Hepatocyte (in vitro differentiated cells): ENCODE measurements around the gene DUSP8.
"Not testable (repeated sequence)": the region's sequence is repeated elsewhere in the genome, so short reads cannot be mapped to it uniquely, and the experiment has no call there.

Source experiments
- CTCF ChIP-seq: fragments of 200-600 bp; sonication (generic); IDR thresholded peaks from 2 replicates; pipeline ENCODE4 v1.5.1; 2016; ENCODE audit warnings: antibody characterized with exemption, mild to moderate bottlenecking; ENCODE audit not compliant: poor library complexity
- EZH2 ChIP-seq: fragments of 200-600 bp; sonication (generic); IDR thresholded peaks from 2 replicates; pipeline ENCODE4 v1.6.1; 2016; ENCODE audit warnings: antibody characterized with exemption, mild to moderate bottlenecking, borderline replicate concordance
- EZH2phosphoT487 ChIP-seq: fragments of 200-600 bp; sonication (generic); IDR thresholded peaks from one replicate; pipeline ENCODE4 v1.6.1; 2018; ENCODE audit warnings: antibody characterized with exemption, mild to moderate bottlenecking, low read depth, moderate library complexity; ENCODE audit not compliant: unreplicated experiment, severe bottlenecking

DNA sequence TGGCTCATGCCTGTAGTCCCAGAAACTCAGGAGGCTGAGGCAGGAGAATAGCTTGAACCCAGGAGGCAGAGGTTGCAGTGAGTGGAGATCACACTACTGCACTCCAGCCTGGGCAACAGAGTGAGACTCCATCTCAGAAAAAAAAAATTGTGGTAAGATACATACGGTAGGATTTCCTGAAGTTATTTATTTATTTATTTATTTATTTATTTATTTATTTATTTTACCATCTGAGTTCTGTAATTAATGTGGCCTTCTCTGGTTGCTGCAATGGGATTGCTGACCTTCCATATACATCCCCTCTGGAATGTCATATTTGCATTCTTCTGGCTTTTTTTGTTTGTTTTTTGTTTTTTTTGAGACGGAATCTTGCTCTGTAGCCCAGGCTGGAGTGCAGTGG is 10.8 kb upstream of the DUSP8 start:
- TF ChIP-seq CTCF, EZH2, EZH2phosphoT487: not testable (repeated sequence)
